Neural progenitor cell (in vitro differentiated cells): ENCODE data around the gene SURF4. TPM values are rescaled to one million over a fixed set of nuclear protein-coding genes. Genes with fewer than 3 reads are reported as not detected.

Experiments
- DNase-seq: peaks from one replicate; pipeline ENCODE4 v3.0.0-alpha.2; 2016; ENCODE audit warnings: low spot score
- H2AFZ ChIP-seq: fragments of 200-600 bp; sonication (generic); replicated peaks from 2 replicates; pipeline ENCODE4 v1.6.1; 2016; ENCODE audit warnings: antibody characterized with exemption
- H3F3A ChIP-seq: fragments of 200-600 bp; sonication (generic); 2 replicates; pipeline ENCODE4 v1.6.1; 2016; ENCODE audit warnings: antibody characterized with exemption, low read depth
- H3K27ac ChIP-seq: fragments of 200-600 bp; sonication (generic); 2 replicates; pipeline ENCODE4 v1.5.1; 2016; ENCODE audit warnings: mild to moderate bottlenecking
- H3K27me3 ChIP-seq: fragments of 200-600 bp; sonication (generic); 2 replicates; pipeline ENCODE4 v1.6.1; 2016; ENCODE audit warnings: mild to moderate bottlenecking, moderate library complexity
- H3K36me3 ChIP-seq: fragments of 200-600 bp; sonication (generic); 2 replicates; pipeline ENCODE4 v1.5.1; 2016
- H3K4me1 ChIP-seq: fragments of 200-600 bp; sonication (generic); 2 replicates; pipeline ENCODE4 v1.6.1; 2016; ENCODE audit warnings: mixed run types
- H3K4me2 ChIP-seq: fragments of 200-600 bp; sonication (generic); 2 replicates; pipeline ENCODE4 v1.6.1; 2016
- H3K4me3 ChIP-seq: fragments of 200-600 bp; sonication (generic); 2 replicates; pipeline ENCODE4 v1.5.1; 2016
- H3K79me2 ChIP-seq: fragments of 200-600 bp; sonication (generic); 2 replicates; pipeline ENCODE4 v1.6.1; 2016; ENCODE audit warnings: low read depth
- H3K9ac ChIP-seq: fragments of 200-600 bp; sonication (generic); 2 replicates; pipeline ENCODE4 v1.6.1; 2016
- H3K9me3 ChIP-seq: fragments of 200-600 bp; sonication (generic); 2 replicates; pipeline ENCODE4 v1.5.1; 2016; ENCODE audit warnings: low read depth
- H4K20me1 ChIP-seq: fragments of 200-600 bp; sonication (generic); 2 replicates; pipeline ENCODE4 v1.6.1; 2016; ENCODE audit warnings: low read depth
- H3K27ac Mint-ChIP-seq: 3 replicates; pipeline ENCODE4 v1.8.0; 2021; ENCODE audit warnings: mixed read lengths
- H3K27me3 Mint-ChIP-seq: 2 replicates; pipeline ENCODE4 v1.8.0; 2022; ENCODE audit warnings: low read depth, mild to moderate bottlenecking, inconsistent platforms, moderate library complexity, mixed read lengths; ENCODE audit not compliant: insufficient read depth
- H3K36me3 Mint-ChIP-seq: 3 replicates; pipeline ENCODE4 v1.8.0; 2021; ENCODE audit warnings: mixed read lengths
- H3K4me1 Mint-ChIP-seq: 3 replicates; pipeline ENCODE4 v1.8.0; 2021; ENCODE audit warnings: mixed read lengths
- H3K4me3 Mint-ChIP-seq: 3 replicates; pipeline ENCODE4 v1.8.0; 2021; ENCODE audit warnings: mild to moderate bottlenecking, moderate library complexity, mixed read lengths
- H3K9me3 Mint-ChIP-seq: 3 replicates; pipeline ENCODE4 v1.8.0; 2020; ENCODE audit warnings: mixed read lengths
- CTCF ChIP-seq: fragments of 200-600 bp; sonication (generic); IDR thresholded peaks from 2 replicates; pipeline ENCODE4 v1.5.1; 2017; ENCODE audit warnings: antibody characterized with exemption, mild to moderate bottlenecking
- EZH2 ChIP-seq: fragments of 200-600 bp; sonication (generic); IDR thresholded peaks from 2 replicates; pipeline ENCODE4 v1.6.1; 2017; ENCODE audit warnings: antibody characterized with exemption, mild to moderate bottlenecking, moderate library complexity
- EZH2phosphoT487 ChIP-seq: fragments of 200-600 bp; sonication (generic); IDR thresholded peaks from 2 replicates; pipeline ENCODE4 v1.6.1; 2017; ENCODE audit warnings: antibody characterized with exemption
- total RNA-seq: library from RNA; depleted of rRNA; stranded (reverse); fragments of >200 nt; gene quantifications from 2 replicates; pipeline ENCODE4 v1.2.3, GENCODE V29; 2015; ENCODE audit warnings: low replicate concordance

The SURF4 gene
- total RNA-seq, 1 donor from 2014 or later, result 102 TPM

GRCh38 chr9:133351908-133352634 lies 23.8 kb downstream of the SURF4 start:
- Mint-ChIP-seq H3K36me3 (peaks cover 36% of the 10 kb centered on the region), H3K4me3 (no peak overlapping the region), H3K9me3 (no peaks in the 10 kb centered on the region), H3K27me3 (peaks cover 16% of the 10 kb centered on the region), H3K27ac (no peak overlapping the region), H3K4me1 (peaks cover 21% of the 10 kb centered on the region)
- peak; percentile 74 for DNase-seq
- Histone ChIP-seq H4K20me1 (peaks cover 57% of the 10 kb centered on the region), H3K27ac (peak overlapping the region; percentile 10), H3K4me2 (no peak overlapping the region), H3K79me2 (peaks cover 50% of the 10 kb centered on the region), H3K9me3 (no peaks in the 10 kb centered on the region), H3K4me3 (no peak overlapping the region), H3F3A (peaks cover 67% of the 10 kb centered on the region), H3K4me1 (peaks cover 19% of the 10 kb centered on the region), H3K36me3 (peaks cover 23% of the 10 kb centered on the region), H3K9ac (no peak overlapping the region), H2AFZ (no peak overlapping the region), H3K27me3 (no peaks in the 10 kb centered on the region)
- TF ChIP-seq EZH2phosphoT487, result no peak
- TF ChIP-seq CTCF, result peak; percentile 62
- TF ChIP-seq EZH2, result no peak

GRCh38 chr9:133351526-133351907 lies 24.3 kb downstream of the SURF4 start:
- Mint-ChIP-seq H3K9me3 (no peaks in the 10 kb centered on the region), H3K27ac (no peak overlapping the region), H3K27me3 (peaks cover 16% of the 10 kb centered on the region), H3K4me1 (peaks cover 26% of the 10 kb centered on the region), H3K36me3 (peaks cover 36% of the 10 kb centered on the region), H3K4me3 (no peak overlapping the region)
- Histone ChIP-seq H3K36me3 (peaks cover 23% of the 10 kb centered on the region), H3K4me1 (peaks cover 19% of the 10 kb centered on the region), H4K20me1 (peaks cover 58% of the 10 kb centered on the region), H2AFZ (no peak overlapping the region), H3K27ac (peak overlapping the region; percentile 10), H3F3A (peaks cover 67% of the 10 kb centered on the region), H3K4me2 (no peak overlapping the region), H3K4me3 (no peak overlapping the region), H3K27me3 (no peaks in the 10 kb centered on the region), H3K9me3 (no peaks in the 10 kb centered on the region), H3K79me2 (peaks cover 53% of the 10 kb centered on the region), H3K9ac (no peak overlapping the region)
- DNase-seq, result no peak
- TF ChIP-seq EZH2phosphoT487, result no peak
- TF ChIP-seq EZH2, result no peak
- no peak for TF ChIP-seq CTCF

GRCh38 chr9:133349965-133350616 lies 25.8 kb downstream of the SURF4 start:
- peaks cover 29% of the 10 kb centered on the region for H3K4me1 Mint-ChIP-seq
- peaks cover 36% of the 10 kb centered on the region for H3K36me3 Mint-ChIP-seq
- H3K4me3 ChIP-seq, result peak overlapping the region; percentile 77

More at GRCh38 chr9:133349965-133350616, 25.8 kb downstream of the SURF4 start:
- H3K4me3 Mint-ChIP-seq, result peak overlapping the region; percentile 98
- Histone ChIP-seq H3K4me1 (peaks cover 15% of the 10 kb centered on the region), H3K27me3 (no peaks in the 10 kb centered on the region), H3K9ac (peak overlapping the region; percentile 99), H4K20me1 (peaks cover 65% of the 10 kb centered on the region), H3K4me2 (peak overlapping the region; percentile 100), H3F3A (peaks cover 67% of the 10 kb centered on the region), H3K9me3 (no peaks in the 10 kb centered on the region), H2AFZ (no peak overlapping the region), H3K27ac (peak overlapping the region; percentile 10), H3K79me2 (peaks cover 57% of the 10 kb centered on the region), H3K36me3 (peaks cover 23% of the 10 kb centered on the region)
- TF ChIP-seq EZH2 (no peak), CTCF (no peak), EZH2phosphoT487 (no peak)
- DNase-seq, result no peak
- H3K27ac Mint-ChIP-seq, result no peak overlapping the region
- H3K27me3 Mint-ChIP-seq, result peaks cover 16% of the 10 kb centered on the region
- no peaks in the 10 kb centered on the region for H3K9me3 Mint-ChIP-seq
